Transverse colon (tissue), 4 donors: Measurements from ENCODE around the gene CKB. TPM values are rescaled to one million over a fixed set of nuclear protein-coding genes. Genes with fewer than 3 reads are reported as not detected.

ENCODE experiments used
- DNase-seq: peaks from one replicate; pipeline ENCODE4 v3.0.0-alpha.2; 2019
- H3K27ac ChIP-seq, 4 donors: fragments of 200-600 bp; sonication (generic); 2 replicates each; pipeline ENCODE4 v1.5.1; 2016 to 2018; ENCODE audit warnings: inconsistent platforms in 4 of 4
- H3K27me3 ChIP-seq: fragments of 200-600 bp; sonication (generic); 2 replicates; pipeline ENCODE4 v1.5.1; 2017; ENCODE audit warnings: inconsistent platforms
- H3K36me3 ChIP-seq, 4 donors: fragments of 200-600 bp; sonication (generic); 2 replicates each; pipeline ENCODE4 v1.5.1; 2017 to 2019; ENCODE audit warnings: inconsistent platforms in 4 of 4
- H3K4me1 ChIP-seq, 4 donors: fragments of 200-600 bp; sonication (generic); 2 replicates each; pipeline ENCODE4 v1.5.1; 2017 to 2020; ENCODE audit warnings: inconsistent platforms in 4 of 4
- H3K4me3 ChIP-seq, 4 donors: fragments of 200-600 bp; sonication (generic); 1 replicate in 1 of 4; 2 replicates in 3 of 4; pipeline versions ENCODE4 v1.5.1 to v1.6.1; 2017 to 2019; ENCODE audit warnings: inconsistent platforms in 4 of 4
- H3K9me3 ChIP-seq, 2 donors: fragments of 200-600 bp; sonication (generic); 2 replicates each; pipeline ENCODE4 v1.5.1; 2017 to 2019; ENCODE audit warnings: inconsistent platforms in 2 of 2
- EP300 ChIP-seq: sonication (generic); formaldehyde crosslinking; IDR thresholded peaks from one replicate; pipeline ENCODE4 v1.6.1; 2017; ENCODE audit warnings: antibody characterized with exemption, low read depth
- POLR2A ChIP-seq: fragments of 450-650 bp; IDR thresholded peaks from one replicate; pipeline ENCODE4 v1.6.1; 2016; ENCODE audit warnings: antibody characterized with exemption, mild to moderate bottlenecking, moderate library complexity
- POLR2AphosphoS5 ChIP-seq, 3 donors: sonication (generic); formaldehyde crosslinking; IDR thresholded peaks; one replicate each; pipeline ENCODE4 v1.6.1; 2016; ENCODE audit warnings: antibody characterized with exemption in 3 of 3
- WGBS, 2 donors: methylation state at CpG; one replicate each; pipeline ENCODE4 v1.1.5; 2018; ENCODE audit warnings: low coverage in 1 of 2; 5-methylcytosine and 5-hydroxymethylcytosine counted together
- in situ Hi-C, 4 donors: fragments of 200-750 bp; cut with MboI; loops; one replicate each; pipeline versions ENCODE4 v1.15.0 to v1.15.1; 2017; ENCODE audit warnings: low sequenced_read_pairs in 3 of 4, low pct_ligation_motif_present in 1 of 4, low pct_unique_long_range_greater_than_20kb in 1 of 4
- intact Hi-C: fragments of 100-400 bp; cut with DNase I; formaldehyde crosslinking; loops from one replicate; pipeline ENCODE4 v1.15.1; 2023; ENCODE audit warnings: low total_unique reads
- total RNA-seq, 4 donors: library from RNA; depleted of rRNA; stranded (reverse); fragments of >200 nt; gene quantifications; one replicate each; pipeline ENCODE4 v1.1.0, GENCODE V29; 2016
- TF ChIP-seq, protein P1 (sequence below), 5 experiments: fragments of 200-600 bp in 3 of 5; fragments of 450-650 bp in 2 of 5; sonication (generic) in 3 of 5; IDR thresholded peaks; 1 replicate in 2 of 5; 2 replicates in 3 of 5; pipeline ENCODE4 v1.5.1; 2016 to 2017; ENCODE audit warnings: antibody characterized with exemption in 5 of 5, inconsistent platforms in 3 of 5, mild to moderate bottlenecking in 2 of 5, moderate library complexity in 1 of 5

CKB gene
- total RNA-seq, 4 donors from 2014 or later: 504 to 5,877 (median 3,263) TPM

DNA sequence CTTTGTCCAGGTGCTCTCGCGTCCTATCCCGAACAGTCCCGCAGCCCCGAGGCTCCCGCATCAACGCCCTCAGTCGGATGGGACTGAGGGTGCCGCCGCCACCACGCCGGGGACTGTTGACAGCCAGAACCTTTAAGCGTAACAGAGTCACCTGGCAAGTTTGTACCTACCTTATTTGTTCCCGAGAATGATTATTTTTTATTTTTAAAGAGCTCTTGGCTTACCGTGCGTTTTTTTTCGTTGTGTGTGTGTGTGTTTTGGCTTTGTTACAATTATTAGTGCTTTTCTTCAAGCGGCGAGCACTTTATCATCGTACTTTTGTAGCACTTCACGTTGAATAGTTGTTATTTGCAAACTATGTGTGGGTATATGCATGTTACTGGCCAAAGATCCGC is 40.6 kb upstream of the CKB start:
- Histone ChIP-seq H3K4me1 (peaks cover 16 to 53% (median 38%) of the 10 kb centered on the region in 4 donors), H3K27me3 (no peaks in the 10 kb centered on the region), H3K27ac (peak overlapping the region; percentile 95 to 98 (median 97)), H3K4me3 (peak overlapping the region; percentile 91 to 95 (median 94)), H3K9me3 (no peaks in the 10 kb centered on the region), H3K36me3 (peaks cover 0 to 20% (median 4%) of the 10 kb centered on the region in 4 donors)
- in situ Hi-C loops (no loop called here), intact Hi-C loops (no loop called here)
- no peak for DNase-seq
- TF ChIP-seq POLR2AphosphoS5 (IDR thresholded peaks at IDR 0.05) (no peak), POLR2A (no peak), EP300 (no peak)
- TF ChIP-seq, protein P1, sequence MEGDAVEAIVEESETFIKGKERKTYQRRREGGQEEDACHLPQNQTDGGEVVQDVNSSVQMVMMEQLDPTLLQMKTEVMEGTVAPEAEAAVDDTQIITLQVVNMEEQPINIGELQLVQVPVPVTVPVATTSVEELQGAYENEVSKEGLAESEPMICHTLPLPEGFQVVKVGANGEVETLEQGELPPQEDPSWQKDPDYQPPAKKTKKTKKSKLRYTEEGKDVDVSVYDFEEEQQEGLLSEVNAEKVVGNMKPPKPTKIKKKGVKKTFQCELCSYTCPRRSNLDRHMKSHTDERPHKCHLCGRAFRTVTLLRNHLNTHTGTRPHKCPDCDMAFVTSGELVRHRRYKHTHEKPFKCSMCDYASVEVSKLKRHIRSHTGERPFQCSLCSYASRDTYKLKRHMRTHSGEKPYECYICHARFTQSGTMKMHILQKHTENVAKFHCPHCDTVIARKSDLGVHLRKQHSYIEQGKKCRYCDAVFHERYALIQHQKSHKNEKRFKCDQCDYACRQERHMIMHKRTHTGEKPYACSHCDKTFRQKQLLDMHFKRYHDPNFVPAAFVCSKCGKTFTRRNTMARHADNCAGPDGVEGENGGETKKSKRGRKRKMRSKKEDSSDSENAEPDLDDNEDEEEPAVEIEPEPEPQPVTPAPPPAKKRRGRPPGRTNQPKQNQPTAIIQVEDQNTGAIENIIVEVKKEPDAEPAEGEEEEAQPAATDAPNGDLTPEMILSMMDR (IDR thresholded peaks at IDR 0.05): no peak
- WGBS, 2 donors: 1 to 2% methylated on average over 8 to 20 of the region's 22 CpGs

DNA sequence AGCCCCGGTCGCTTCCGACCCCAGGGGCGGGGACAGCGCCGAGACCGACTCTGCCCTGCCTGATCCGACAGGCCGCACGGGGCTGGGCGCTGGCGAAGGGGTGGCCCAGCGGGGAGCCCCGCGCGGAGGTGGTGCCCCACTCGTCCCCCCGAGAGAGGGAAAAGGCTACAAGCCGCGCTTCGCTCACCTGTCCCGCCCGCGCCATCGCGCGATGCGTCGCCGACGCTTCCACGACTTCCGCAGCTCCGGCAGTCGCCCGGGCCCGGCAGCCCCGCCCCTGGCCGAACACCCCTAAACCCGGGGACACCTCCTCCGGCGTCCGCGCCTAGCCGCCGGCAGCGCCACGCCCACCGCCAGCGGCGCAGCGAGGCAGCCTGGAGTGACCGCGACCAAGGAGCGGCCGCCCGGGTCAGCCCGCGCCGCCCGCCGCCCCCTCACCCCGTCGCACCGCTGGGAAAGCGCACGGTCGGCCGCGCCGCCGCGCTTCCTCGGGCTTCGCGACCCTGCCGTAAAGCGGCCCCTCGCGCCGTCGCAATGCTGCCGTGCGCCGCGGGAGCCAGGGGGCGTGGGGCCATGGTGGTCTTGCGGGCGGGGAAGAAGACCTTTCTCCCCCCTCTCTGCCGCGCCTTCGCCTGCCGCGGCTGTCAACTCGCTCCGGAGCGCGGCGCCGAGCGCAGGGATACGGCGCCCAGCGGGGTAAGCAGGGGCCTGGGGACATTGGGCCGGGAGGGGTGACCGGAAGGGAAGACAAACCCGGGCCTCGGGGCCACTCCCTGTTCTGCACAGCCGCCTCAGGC is 40.0 kb upstream of the CKB start, which contains the start of the genes BAG5 and COA8:
Gene BAG5, minus strand, starts transcription at position 229 of the 797 bp plus-strand sequence. CDS start 1,493 bp downstream, outside the sequence.
Gene COA8, plus strand, starts transcription at position 532 of the 797 bp plus-strand sequence. Its CDS starts 42 bp downstream, at position 574.
- peaks cover 22 to 57% (median 40%) of the 10 kb centered on the region in 4 donors for H3K4me1 ChIP-seq
- peak within 1 kb of the TSS; percentile 91 to 95 (median 94) for H3K4me3 ChIP-seq
- TF ChIP-seq, protein P1 (IDR thresholded peaks at IDR 0.05): peak in 1 of 5 experiments; percentile 41
- TF ChIP-seq POLR2AphosphoS5 (IDR thresholded peaks at IDR 0.05) (peak; percentile 73 to 93 (median 93)), POLR2A (peak; percentile 88), EP300 (peak; percentile 12)
- in situ Hi-C loops: no loop called here
- intact Hi-C loops: no loop called here
- DNase-seq: peak; percentile 88
- H3K27ac ChIP-seq: peak within 1 kb of the TSS; percentile 95 to 98 (median 97)
- H3K9me3 ChIP-seq: no peaks in the 10 kb centered on the region
- H3K36me3 ChIP-seq: peaks cover 0 to 20% (median 4%) of the 10 kb centered on the region in 4 donors
- WGBS, 2 donors: 2% methylated on average over 10 of the region's 109 CpGs; no CpG with 5 or more reads in 1 of the 2 donors
- no peaks in the 10 kb centered on the region for H3K27me3 ChIP-seq

DNA sequence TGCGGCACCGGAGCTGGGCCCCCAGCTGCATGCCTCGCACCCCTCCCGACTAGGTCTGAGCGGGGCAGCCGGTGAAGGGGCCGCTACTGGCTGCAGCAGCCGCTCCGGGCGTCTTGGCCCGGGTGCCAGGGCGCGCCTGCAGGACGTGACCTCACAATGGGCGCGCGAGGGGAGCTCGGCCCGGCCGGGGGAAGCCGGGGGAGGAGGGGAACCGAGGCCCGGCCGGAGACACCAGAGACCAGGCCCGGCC is 39.5 kb upstream of the CKB start:
- Histone ChIP-seq H3K36me3 (peaks cover 0 to 20% (median 4%) of the 10 kb centered on the region in 4 donors), H3K27me3 (no peaks in the 10 kb centered on the region), H3K4me3 (peak overlapping the region; percentile 91 to 95 (median 94)), H3K9me3 (no peaks in the 10 kb centered on the region), H3K4me1 (peaks cover 22 to 62% (median 41%) of the 10 kb centered on the region in 4 donors), H3K27ac (peak overlapping the region; percentile 95 to 98 (median 97))
- in situ Hi-C loops: no loop called here
- TF ChIP-seq EP300 (no peak), POLR2AphosphoS5 (IDR thresholded peaks at IDR 0.05) (no peak), POLR2A (no peak)
- TF ChIP-seq, protein P1 (IDR thresholded peaks at IDR 0.05): no peak
- DNase-seq: no peak
- 0 to 2% methylated on average over 2 to 14 of the region's 25 CpGs for WGBS, 2 donors
- intact Hi-C loops: no loop called here

DNA sequence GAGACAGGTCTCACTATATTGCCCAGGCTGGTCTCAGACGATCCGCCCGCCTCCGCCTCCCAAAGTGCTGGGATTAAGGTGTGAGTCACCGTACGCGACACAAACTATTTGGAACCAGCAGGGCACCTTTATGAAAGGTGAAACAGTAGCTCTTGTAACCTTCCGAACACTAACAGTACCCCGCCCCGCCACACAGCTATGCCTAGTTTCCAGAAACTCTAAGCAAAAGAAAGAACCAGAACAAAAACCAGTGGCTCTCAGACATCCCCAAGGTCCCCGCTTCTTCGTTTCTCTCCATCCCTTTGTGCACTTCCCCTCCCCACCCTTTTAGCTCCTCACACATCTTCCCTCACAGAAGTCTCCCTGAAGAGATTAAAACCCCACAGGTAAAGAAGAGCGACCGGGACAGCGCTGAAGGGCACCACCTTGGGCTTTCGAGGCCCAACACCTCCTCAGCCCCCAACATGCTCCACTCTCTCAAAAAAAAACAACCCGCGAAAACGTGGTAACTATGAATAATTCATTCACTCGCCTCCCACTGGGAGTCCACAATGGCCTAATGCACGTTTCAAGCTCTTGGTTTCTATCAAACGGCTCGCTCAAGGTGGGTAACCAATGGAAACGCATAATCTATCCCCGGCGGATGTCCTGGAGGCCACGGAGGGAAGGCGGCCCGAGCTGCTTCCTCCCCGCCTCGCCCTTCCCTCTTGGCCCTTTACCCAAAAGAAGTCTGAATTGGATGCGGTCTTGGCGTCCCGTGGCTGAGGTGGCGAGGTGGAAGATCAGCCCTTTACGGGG is 39.0 kb upstream of the CKB start:
- intact Hi-C loops: no loop called here
- H3K36me3 ChIP-seq: peaks cover 0 to 20% (median 4%) of the 10 kb centered on the region in 4 donors
- H3K4me1 ChIP-seq: peaks cover 22 to 68% (median 42%) of the 10 kb centered on the region in 4 donors
- TF ChIP-seq, protein P1 (IDR thresholded peaks at IDR 0.05): peak in 2 of 5 experiments; percentile 8
- TF ChIP-seq POLR2A: no peak
- H3K9me3 ChIP-seq: no peaks in the 10 kb centered on the region
- H3K27ac ChIP-seq: peak overlapping the region; percentile 95 to 98 (median 97)
- peak overlapping the region; percentile 91 to 95 (median 94) for H3K4me3 ChIP-seq
- in situ Hi-C loops: no loop called here
- WGBS, 2 donors: 4% methylated on average over 36 of the region's 36 CpGs; no CpG with 5 or more reads in 1 of the 2 donors
- no peaks in the 10 kb centered on the region for H3K27me3 ChIP-seq
- DNase-seq: peak; percentile 35
